Hematopoietic multipotent progenitor cell treated with erythropoietin and hydrocortisone succinate and interleukin-3 and kit ligand, for 8 days (in vitro differentiated cells): ENCODE results near the gene GPRASP2.
"Not testable (repeated sequence)": the region's sequence is repeated elsewhere in the genome, so short reads cannot be mapped to it uniquely, and the experiment has no call there.

ENCODE experiments used
- DNase-seq: peaks from one replicate; pipeline ENCODE4 v3.0.0-alpha.2; 2015

The GPRASP2 gene

DNA sequence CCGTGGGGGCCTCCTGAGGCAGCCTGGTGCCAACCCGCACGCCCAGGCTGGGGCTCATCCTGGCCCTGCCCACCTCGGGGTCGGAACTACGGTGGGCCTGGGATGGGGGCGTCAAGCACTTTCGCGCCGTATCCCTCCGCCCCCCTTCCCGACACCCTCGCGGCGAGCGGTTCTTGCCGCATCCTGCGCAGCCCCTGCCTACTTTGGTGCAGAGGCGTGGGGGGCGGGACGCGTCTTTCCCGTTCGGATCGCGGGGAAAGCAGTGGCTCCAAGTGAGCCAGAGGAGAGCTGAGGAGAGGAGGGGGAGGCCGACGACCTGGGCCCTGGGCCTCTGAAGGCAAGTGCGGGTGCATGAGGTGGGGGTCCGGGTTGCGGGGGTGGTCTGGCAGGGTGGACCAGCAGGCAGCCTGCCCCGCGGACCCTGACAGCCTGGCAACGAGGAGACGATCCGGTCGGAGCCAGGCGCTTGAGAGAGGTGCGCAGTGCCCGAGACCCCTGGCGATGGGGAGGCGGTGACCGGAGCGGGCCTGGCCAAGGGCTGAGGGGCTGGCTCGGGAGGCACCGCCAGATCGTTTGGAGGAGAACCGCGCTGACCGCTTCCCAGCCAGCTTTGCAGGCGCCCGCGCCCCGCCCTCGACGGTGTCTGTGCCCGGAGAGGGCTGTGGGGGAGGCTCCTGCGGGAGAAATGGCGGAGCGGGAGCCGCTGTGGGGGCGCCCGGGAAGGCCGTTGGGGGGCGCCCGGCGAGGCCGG is at the start of gene GPRASP2:
TSS of gene GPRASP2 (plus strand) at position 233 of the 751 bp plus-strand sequence. CDS start 2,422 bp downstream, outside the sequence.
- no peak for DNase-seq

DNA sequence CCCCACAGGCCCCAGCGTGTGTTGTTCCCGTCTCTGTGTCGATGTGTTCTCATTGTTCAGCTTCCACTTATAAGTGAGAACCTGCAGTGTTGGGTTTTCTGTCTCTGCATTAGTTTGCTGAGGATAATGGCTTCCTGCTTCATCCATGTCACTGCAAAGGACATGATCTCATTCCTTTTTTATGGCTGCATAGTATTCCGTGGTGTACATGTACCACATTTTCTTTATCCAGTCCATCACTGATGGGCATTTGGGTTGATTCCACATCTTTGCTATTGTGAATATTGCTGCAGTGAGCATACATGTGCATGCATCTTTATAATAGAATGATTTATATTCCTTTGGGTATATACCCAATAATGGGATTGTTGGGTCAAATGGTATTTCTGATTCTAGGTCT is 48.4 kb upstream of the GPRASP2 start:
- not testable (repeated sequence) for DNase-seq

DNA sequence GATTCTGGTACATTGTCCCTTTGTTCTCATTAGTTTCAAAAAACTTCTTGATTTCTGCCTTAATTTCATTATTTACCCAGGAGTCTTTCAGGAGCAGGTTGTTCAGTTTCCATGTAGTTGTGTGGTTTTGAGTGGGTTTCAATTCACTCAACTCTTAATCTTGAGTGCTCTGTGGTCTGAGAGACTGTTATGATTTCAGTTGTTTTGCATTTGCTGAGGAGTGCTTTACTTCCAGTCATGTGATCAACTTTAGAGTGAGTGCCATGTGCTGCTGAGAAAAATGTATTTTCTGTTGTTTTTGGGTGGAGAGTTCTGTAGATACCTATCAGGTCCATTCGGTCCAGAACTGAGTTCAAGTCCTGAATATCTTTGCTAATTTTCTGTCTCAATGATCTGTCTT is 45.2 kb upstream of the GPRASP2 start:
- DNase-seq, result not testable (repeated sequence)

DNA sequence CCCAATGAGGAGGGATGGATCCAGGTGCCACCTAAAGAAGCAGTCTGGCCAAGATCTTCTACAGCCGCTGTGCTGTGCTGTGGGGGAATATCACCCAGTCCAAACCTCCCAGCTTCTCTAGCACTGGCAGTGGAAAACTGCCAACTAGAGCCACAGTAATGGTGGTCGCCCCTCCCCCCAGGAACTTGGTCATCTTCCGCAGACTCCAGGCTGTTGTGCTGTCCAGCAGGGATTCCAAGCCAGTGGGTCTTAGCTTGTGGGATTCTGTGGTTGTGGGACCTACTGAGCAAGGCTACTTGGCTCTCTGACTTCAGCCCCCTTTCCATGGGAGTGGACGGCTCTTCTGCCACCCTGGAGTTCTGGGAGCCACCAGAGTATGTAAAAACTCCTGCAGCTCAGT is 42.7 kb upstream of the GPRASP2 start:
- no peak for DNase-seq

GRCh38 chrX:102672856-102673255 is 39.4 kb upstream of the GPRASP2 start:
- no peak for DNase-seq

GRCh38 chrX:102677479-102677878 is 34.8 kb upstream of the GPRASP2 start:
- DNase-seq, result not testable (repeated sequence)

- no peak for DNase-seq
These were observed 27.3 kb upstream of the GPRASP2 start for GRCh38 chrX:102684772-102685520.

- DNase-seq, result no peak
These were observed 17.5 kb upstream of the GPRASP2 start for GRCh38 chrX:102694749-102695148.

DNA sequence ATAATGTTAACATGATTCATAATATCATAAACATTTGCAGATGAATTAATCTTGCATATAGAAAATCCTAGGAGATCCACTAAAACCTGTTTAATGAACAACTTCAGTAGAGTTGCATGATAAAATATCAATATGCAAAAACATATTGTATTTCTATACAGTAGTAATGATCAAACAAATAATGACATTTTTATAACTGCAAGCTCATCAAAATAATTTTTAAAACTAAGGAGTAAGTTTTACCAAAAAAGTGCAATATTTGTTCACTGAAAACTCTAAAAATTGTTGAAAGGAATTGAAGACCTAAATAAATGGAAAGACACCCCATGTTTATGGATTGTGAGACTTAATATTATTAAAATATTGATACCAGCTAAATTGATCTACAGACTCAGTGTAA is 15.9 kb upstream of the GPRASP2 start:
- no peak for DNase-seq

- DNase-seq, result no peak
These were observed 14.8 kb upstream of the GPRASP2 start for GRCh38 chrX:102697494-102697893.

DNA sequence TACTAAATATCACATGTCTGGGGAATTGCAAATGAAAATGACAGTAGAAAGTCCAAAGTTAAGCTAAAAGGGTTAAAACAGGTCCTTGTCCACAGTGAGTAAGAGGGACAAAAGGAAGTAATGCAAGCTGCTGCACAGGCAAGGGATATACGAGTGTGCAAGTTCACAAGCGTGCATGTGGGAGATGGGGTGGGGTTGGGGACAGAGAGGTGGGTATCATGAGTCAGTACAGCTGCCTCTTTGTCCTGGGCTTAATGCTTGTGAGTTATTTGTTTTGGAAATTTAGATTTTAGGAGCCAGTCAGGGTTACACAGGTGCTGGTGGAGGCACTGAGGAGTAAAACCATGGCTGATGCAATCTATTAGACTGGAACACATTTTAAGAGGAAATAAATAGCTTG is 3.3 kb upstream of the GPRASP2 start:
- no peak for DNase-seq

- no peak for DNase-seq
These were observed 404 bp upstream of the GPRASP2 start for GRCh38 chrX:102711872-102712215.

DNA sequence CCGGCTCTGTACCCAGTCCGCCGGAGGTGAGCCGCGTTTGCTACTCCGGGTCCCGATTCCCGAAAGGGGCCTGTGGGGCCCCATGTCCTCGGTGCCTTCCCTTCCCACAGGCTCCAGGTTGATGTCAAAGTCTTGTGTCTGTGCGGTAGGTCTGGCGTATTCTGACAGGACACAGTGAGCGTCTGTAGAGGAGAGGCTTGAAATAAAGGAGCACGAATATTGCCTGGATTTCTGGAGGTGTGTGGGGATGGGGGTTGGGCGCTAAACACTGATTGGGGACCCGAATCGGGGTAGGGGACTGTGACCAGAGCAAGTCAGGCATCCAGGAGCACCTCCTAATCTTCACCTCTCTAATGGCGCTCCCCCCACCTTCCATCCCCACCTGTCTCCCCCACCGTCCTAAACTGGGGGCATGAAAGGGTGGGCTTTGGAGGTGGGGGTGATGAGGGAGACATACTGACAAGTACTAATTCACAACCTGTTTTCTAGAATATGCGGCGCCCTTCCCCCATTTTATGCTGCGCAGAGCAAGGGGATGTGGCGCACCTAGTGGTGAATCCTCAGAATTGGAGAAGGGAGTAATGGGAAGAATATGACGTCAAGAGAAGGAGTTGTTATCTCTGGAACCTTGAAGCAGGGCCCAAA is 855 bp downstream of the GPRASP2 start:
- DNase-seq, result peak; percentile 33

- no peak for DNase-seq
These were observed 2.7 kb downstream of the GPRASP2 start for GRCh38 chrX:102714994-102715393.

GRCh38 chrX:102715967-102716366 is 3.7 kb downstream of the GPRASP2 start:
- no peak for DNase-seq

- peak; percentile 66 for DNase-seq
These were observed 8.3 kb downstream of the GPRASP2 start, which contains the start of gene GPRASP3 for GRCh38 chrX:102720237-102721168. TSS of gene GPRASP3 (plus strand) at chrX:102720743. CDS start at chrX:102748996, 28,253 bp downstream.

DNA sequence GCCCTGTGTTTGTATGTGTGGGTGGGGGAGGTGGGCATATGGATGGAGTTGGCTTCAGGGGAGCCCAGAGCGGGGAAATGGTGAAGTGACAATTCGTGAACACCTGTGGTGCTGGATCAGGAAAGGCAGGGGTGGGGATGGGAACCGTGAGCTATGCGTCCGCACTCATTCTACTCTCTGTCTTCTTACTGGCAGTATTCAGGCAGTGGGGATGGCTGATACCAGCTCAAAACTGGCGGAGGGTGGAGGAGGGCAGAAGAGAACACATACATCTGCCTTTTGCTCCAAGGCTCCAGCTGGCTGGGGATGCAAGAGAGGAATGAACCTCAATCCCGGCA is 8.9 kb downstream of the GPRASP2 start:
- DNase-seq, result not testable (repeated sequence)

GRCh38 chrX:102723456-102723855 is 11.2 kb downstream of the GPRASP2 start:
- no peak for DNase-seq

- no peak for DNase-seq
These were observed 15.5 kb downstream of the GPRASP2 start for GRCh38 chrX:102727761-102728160.

GRCh38 chrX:102728646-102729045 is 16.4 kb downstream of the GPRASP2 start:
- DNase-seq, result no peak

- DNase-seq, result no peak
These were observed 27.4 kb downstream of the GPRASP2 start for GRCh38 chrX:102739657-102740056.

GRCh38 chrX:102744307-102744706 is 32.1 kb downstream of the GPRASP2 start:
- DNase-seq, result no peak

- no peak for DNase-seq
These were observed 33.2 kb downstream of the GPRASP2 start for GRCh38 chrX:102745513-102745856.
